Activated CD8-positive, alpha-beta memory T cell treated with anti-CD3 and anti-CD28 coated beads for 48 hours (primary cell): Measurements from ENCODE around the gene TCF12.

Source experiments
- DNase-seq, 3 experiments: peaks; one replicate each; pipeline ENCODE4 v3.0.0-alpha.2; 2020; ENCODE audit warnings: low read depth in 2 of 3, low spot score in 2 of 3

The TCF12 gene

DNA sequence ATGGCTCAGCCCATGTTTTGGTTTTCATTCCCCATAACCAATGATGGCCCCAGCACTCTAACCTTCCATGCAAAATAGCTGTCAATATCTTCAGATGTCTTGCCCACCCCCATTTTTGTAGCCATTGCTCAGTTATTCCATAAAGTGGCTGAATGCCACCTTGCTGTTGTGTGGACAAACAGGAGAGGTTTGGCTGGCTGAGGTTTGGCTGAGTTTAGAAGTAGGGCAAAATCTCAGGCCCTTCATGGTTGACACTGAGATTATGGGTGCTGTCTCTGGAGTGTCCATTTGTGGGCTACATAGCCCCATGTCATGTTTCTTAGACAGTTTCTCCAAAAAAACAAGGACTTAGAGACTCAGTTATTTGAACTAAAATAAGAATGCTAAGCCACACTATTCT is 96.9 kb downstream of the TCF12 start:
- no peak for DNase-seq

DNA sequence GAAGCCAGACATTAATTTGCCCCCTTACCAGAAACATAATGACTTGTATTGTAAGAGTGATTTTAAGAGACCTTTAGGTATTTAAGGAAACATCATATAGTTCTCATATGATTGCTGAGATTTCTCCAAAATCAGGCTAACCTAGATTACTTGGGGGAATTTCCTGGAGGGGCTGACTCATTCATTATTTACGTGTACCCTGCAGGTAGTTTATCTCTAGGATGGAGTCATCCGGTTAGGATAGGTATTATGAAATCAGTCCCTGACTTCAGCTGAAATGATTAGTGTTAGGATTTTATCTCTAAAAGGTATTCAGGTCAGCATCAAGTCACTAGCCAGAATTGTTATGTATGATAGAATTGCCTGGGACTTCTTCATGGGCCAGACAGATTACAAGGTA is 97.5 kb downstream of the TCF12 start:
- no peak for DNase-seq

- no peak for DNase-seq
Observed at GRCh38 chr15:57017024-57017423, 98.6 kb downstream of the TCF12 start.

DNA sequence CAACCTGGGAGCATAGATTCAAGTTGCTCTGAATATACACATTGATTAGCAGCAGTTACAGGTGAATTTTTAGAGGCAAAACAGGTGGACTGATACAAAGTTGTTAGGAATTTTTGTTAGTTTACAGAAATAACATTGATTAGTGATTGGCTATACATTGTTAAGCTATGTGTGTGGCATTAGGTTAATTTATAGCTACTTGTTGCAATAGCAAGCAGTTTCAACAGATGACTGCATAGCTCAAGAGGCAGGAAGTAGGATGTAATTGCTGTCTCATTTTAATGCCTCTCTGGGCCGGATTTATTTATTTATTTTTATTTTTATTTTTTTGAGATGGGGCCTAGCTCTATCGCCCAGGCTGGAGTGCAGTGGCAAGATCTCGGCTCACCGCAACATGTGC is 99.7 kb downstream of the TCF12 start:
- DNase-seq = no peak

GRCh38 chr15:57019496-57020160 is 101.2 kb downstream of the TCF12 start:
- no peak for DNase-seq

GRCh38 chr15:57025264-57025926 is 107.0 kb downstream of the TCF12 start:
- no peak for DNase-seq

DNA sequence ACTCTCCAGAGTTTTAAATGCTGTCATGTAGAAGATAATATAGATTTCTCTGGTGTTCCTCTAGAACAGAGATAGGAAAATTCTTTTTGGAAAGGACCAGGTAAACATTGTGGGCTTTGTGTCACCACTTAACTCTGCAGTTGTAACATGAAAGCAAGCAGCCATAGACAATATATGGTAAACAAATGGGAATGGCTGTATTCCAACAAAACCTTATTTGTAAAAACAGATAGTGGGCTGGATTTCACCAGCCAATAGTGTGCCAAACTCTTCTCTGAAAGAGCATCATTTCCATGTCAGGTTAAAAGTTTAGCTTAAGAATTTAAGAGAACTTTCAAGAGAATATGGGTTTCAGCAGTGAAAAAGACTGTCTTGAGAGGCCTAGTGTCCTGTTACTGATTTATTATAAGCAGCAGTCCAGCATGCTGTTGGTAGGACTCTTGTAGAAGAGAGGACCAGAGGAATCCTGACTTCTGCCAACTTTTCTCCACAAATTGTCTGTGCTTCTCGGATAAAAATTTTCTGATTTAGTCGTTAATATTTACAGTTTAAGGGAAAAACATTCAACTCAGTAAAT is 107.7 kb downstream of the TCF12 start:
- no peak for DNase-seq

DNA sequence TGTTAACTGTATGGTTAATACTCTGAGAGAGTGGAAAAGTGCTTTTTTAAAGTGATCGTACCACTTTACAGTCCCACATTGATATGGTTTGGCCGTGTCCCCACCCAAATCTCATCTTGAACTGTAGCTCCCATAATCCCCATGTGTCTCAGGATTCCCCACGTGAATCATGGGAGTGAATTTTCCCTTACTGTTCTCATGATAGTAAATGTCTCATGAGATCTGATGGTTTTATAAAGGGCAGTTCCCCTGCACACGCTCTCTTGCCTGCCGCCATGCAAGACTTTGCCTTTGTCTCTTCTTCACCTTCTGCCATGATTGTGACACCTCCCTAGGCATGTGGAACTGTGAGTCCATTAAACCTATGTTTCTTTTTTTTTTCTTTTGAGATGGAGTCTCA is 109.2 kb downstream of the TCF12 start:
- no peak for DNase-seq

GRCh38 chr15:57028176-57028575 is 109.7 kb downstream of the TCF12 start:
- DNase-seq = no peak

DNA sequence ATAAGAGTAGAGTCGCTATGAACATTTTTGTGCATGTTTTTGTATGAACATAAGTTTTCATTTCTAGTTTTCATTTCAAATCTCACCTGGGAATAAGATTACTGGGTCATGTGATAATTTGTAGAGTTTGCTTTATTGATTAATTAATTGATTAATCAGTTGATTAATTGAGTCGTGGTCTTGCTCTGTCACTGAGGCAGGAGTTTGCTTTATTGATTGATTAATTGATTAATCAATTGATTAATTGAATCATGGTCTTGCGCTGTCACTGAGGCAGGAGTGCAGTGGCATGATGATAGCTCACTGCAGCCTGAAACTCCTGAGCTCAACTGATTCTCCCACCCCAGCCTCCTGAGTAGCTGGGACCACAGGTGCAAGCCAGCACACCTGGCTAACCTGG is 111.6 kb downstream of the TCF12 start:
- DNase-seq = no peak

DNA sequence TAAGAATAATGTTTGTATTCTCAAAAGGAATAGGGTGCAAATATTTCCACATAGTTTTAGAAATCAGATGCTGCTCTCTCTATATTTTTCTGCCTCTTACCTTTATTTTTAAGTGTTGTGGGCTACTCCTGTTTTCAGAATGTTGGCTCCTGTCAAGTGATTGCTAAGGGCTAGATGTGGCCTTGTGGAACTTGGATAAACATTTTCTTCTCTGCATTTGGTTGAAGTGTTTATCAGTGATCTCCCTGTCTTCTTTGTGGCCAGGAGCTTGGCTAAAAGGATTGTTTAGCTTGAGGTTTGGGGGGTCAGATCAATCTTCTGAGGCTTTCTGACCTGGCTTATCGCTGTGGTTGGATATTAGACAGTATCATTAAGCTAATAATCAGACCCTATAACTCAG is 112.6 kb downstream of the TCF12 start:
- DNase-seq = no peak

DNA sequence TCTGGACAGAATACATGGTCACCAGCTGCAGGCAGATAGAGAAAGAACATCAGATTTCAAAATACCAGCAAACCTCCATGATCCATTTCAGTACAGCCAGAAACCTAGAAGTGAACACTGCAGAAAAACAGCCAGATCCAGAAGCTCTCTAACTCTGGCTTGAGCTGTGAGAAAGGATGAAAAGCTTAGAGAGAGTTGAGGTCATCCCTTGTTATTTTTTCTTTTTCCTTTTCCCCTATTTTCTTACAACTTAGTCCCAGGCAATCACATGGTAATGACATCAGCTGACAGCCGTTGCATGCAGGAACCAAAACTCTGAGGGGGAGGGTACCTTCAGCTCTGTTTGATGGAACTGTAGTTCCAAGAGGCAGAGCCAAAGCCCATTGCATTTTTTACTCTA is 113.2 kb downstream of the TCF12 start:
- no peak for DNase-seq

DNA sequence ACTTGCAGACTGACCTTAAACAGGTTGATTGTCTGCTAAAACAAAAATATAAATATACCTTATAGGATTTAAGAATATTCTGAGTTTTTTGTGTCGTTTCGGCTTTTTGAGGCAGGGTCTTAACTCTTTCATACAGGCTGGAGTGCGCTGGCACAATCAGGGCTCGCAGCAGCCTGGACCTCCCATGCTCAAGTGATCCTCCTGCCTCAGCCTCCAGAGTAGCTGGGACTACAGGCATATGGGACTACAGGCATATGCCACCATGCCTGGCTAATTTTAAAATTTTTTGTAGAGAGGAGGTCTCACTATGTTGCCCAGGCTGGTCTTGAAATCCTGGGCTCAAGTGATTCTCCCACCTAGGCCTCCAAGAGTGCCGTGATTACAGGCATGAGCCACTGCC is 113.9 kb downstream of the TCF12 start:
- DNase-seq = no peak

- DNase-seq = no peak
Observed at GRCh38 chr15:57033715-57034439, 115.4 kb downstream of the TCF12 start.

GRCh38 chr15:57034613-57035012 is 116.2 kb downstream of the TCF12 start:
- no peak for DNase-seq

- DNase-seq = no peak
Observed at GRCh38 chr15:57035664-57036063, 117.2 kb downstream of the TCF12 start.

DNA sequence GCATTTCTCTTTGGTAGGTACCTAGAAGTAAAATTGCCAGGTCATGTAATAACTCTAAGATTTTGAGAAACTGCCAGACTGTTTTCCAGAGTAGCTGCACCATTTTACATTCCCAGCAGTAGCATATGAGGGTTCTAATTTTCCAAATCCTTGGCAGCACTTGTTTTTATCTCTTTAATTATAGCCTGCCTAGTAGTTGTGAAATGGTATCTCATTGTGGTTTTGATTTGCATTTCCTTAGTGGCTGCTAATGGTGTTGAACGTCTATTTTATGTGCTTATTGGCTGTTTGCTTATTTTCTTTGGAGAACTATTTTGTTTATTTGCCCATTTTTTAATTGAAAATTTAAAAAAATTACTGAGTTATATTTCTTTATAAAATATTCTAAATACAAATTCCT is 117.9 kb downstream of the TCF12 start:
- DNase-seq = no peak

GRCh38 chr15:57037548-57037947 is 119.1 kb downstream of the TCF12 start:
- no peak for DNase-seq

GRCh38 chr15:57038040-57038439 is 119.6 kb downstream of the TCF12 start:
- no peak for DNase-seq

DNA sequence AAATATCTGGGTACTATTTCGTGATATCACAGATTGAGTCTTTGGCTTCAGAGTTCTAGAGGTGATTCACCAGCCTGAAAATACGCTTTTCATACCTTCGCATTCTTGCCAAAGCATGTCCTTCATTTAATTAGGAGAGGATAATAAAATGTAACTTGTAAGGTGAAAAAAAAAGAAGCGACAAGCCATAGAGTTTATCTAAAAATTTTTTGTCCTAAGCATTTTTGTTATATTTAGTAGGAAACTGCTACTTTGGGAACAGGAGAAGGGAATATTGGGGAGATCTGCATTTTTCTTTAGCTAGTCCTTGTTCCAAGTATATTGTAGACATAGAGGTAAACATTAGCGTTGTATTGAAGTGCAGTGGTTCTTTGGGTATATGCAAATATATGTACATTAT is 120.1 kb downstream of the TCF12 start:
- no peak for DNase-seq

DNA sequence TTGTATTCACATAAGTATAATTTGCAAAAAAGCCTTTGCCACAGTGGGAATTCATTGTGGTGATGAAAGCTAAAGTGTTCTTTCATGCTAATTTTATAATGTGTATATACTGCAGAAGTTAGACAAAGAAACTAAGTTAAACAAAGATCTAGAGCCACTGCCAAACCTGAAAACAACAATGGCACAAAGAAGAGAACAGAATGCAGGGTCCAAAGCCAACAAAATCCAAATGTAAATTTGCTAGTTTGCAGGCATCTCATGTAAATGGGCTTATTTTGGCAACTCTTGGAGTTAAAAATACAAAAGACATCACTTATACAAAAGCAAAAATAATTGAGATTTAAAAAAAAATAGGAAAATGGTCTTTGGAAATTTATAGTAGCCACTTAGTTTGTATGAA is 123.0 kb downstream of the TCF12 start:
- DNase-seq = no peak

DNA sequence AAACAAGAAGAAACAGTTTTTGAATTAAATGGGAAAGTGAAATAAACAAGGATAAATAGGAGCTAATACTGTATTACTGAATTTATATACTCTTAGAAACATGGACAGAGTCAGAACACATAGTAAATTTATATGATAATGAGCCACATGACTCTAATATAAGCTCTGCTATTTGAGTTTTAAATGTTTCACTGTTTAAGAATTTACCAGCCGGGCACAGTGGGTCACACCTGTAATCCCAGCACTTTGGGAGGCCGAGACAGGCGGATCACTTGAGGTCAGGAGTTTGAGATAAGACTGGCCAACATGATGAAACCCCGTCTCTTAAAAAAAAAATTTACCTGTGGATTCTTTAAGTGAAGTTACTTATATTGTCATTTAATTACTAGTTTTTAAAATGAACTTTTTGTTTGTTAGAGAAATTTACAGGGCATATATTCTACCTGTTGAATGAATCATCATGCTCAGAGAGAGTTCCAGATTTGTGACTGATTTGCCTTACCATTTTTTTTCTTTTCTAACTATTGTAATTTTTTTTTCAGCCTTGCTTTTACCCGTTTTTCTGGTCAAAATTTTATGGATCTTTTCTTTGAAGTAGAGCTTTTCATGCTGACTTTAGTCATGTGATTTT is 125.7 kb downstream of the TCF12 start:
- DNase-seq = no peak
